Natural killer cell (primary cell): ENCODE results near the gene ZGPAT. TPM values are rescaled to one million over a fixed set of nuclear protein-coding genes. Genes with fewer than 3 reads are reported as not detected.

ENCODE experiments used
- ATAC-seq, 3 donors: fragments of 150-1000 bp in 2 of 3; fragments of 200-7000 bp in 1 of 3; cut with Tn5 transposase; 1 replicate in 1 of 3; 2 replicates in 2 of 3; pipeline ENCODE4 v1.10.0; 2021; ENCODE audit warnings: mild to moderate bottlenecking in 2 of 3, moderate library complexity in 2 of 3
- DNase-seq, 2 donors: peaks; one replicate each; pipeline versions ENCODE4 v3.0.0 to v3.0.0-alpha.2; 2013 to 2021; ENCODE audit warnings: mixed read lengths in 1 of 2
- H3K27ac ChIP-seq: one replicate; pipeline ENCODE4 v1.5.1; 2013; ENCODE audit warnings: mild to moderate bottlenecking, low read length
- H3K27me3 ChIP-seq: one replicate; pipeline ENCODE4 v1.6.1; 2013; ENCODE audit warnings: low read length; ENCODE audit not compliant: control insufficient read depth, insufficient read depth
- H3K36me3 ChIP-seq: one replicate; pipeline ENCODE4 v1.6.1; 2013; ENCODE audit warnings: low read length; ENCODE audit not compliant: control insufficient read depth, insufficient read depth
- H3K4me1 ChIP-seq: one replicate; pipeline ENCODE4 v1.6.1; 2013; ENCODE audit warnings: low read length; ENCODE audit not compliant: control insufficient read depth, insufficient read depth
- H3K4me3 ChIP-seq: one replicate; pipeline ENCODE4 v1.5.1; 2013; ENCODE audit warnings: low read length
- H3K9me3 ChIP-seq: one replicate; pipeline ENCODE4 v1.6.1; 2013; ENCODE audit warnings: low read length; ENCODE audit not compliant: control insufficient read depth, insufficient read depth
- H3K27ac Mint-ChIP-seq, 2 donors: one replicate each; pipeline ENCODE4 v1.8.0; 2022; ENCODE audit warnings: mild to moderate bottlenecking in 2 of 2, mixed read lengths in 2 of 2, moderate library complexity in 1 of 2
- H3K27me3 Mint-ChIP-seq, 2 donors: one replicate each; pipeline ENCODE4 v1.8.0; 2022; ENCODE audit warnings: low read depth in 2 of 2, mixed read lengths in 2 of 2
- H3K36me3 Mint-ChIP-seq: one replicate; pipeline ENCODE4 v1.8.0; 2022; ENCODE audit warnings: mixed read lengths
- H3K4me1 Mint-ChIP-seq, 2 donors: one replicate each; pipeline ENCODE4 v1.8.0; 2022; ENCODE audit warnings: mixed read lengths in 2 of 2
- H3K4me3 Mint-ChIP-seq: one replicate; pipeline ENCODE4 v1.8.0; 2022; ENCODE audit warnings: mild to moderate bottlenecking, moderate library complexity, mixed read lengths
- H3K9me3 Mint-ChIP-seq, 2 donors: one replicate each; pipeline ENCODE4 v1.8.0; 2022; ENCODE audit warnings: mixed read lengths in 2 of 2
- WGBS: methylation state at CpG from one replicate; pipeline ENCODE4 v1.1.7; 2013; ENCODE audit warnings: missing lambda C conversion rate; ENCODE audit not compliant: insufficient coverage; 5-methylcytosine and 5-hydroxymethylcytosine counted together
- intact Hi-C: fragments of 100-400 bp; cut with micrococcal nuclease; formaldehyde crosslinking; loops from one replicate; pipeline ENCODE4 v1.14.2; 2022
- total RNA-seq, 4 donors: library from RNA; stranded (reverse); fragments of 120-200 nt in 1 of 4; gene quantifications; one replicate each; pipeline versions ENCODE4 v1.2.3 to v1.2.4, GENCODE V29; 2013 to 2022
- TF ChIP-seq, protein P1 (sequence below): fragments of 200-600 bp; IDR thresholded peaks from one replicate; pipeline ENCODE4 v1.8.0; 2022; ENCODE audit warnings: antibody characterized with exemption

Gene ZGPAT
- total RNA-seq, 3 donors from 2014 or later (not counting 1 experiment from before 2014, with no cell fraction given), result 39.3 to 47.7 (median 46.1) TPM

DNA sequence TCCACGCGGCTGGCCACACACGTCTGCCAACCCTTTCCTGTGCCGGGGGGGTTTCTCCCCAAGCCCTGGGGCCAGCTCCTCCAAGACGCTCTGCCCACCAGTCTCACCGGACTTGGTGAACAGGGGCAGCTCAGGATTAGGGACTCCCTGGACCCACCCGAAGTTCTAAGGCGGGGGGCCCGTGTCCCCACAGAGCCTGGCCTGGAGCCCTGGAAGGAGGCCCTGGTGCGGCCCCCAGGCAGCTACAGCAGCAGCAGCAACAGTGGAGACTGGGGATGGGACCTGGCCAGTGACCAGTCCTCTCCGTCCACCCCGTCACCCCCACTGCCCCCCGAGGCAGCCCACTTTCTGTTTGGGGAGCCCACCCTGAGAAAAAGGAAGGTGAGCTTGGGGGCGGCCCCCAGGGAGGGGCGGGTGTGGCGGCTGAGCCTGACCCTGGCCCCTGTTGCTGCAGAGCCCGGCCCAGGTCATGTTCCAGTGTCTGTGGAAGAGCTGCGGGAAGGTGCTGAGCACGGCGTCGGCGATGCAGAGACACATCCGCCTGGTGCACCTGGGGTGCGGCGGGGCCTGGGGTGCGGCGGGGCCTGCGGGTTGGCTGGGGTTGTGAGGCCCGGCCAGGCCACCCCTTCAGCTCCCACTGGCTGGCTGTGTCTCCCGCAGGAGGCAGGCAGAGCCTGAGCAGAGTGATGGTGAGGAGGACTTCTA is 34.0 kb downstream of the ZGPAT start:
- Mint-ChIP-seq H3K4me3 (peak overlapping the region; percentile 37), H3K36me3 (no peaks in the 10 kb centered on the region), H3K4me1 (peaks cover 0 to 19% of the 10 kb centered on the region in 2 donors), H3K27me3 (no peaks in the 10 kb centered on the region), H3K27ac (no peak overlapping the region), H3K9me3 (no peaks in the 10 kb centered on the region)
- H3K4me3 ChIP-seq, result no peak overlapping the region
- 97% methylated on average over 30 of the region's 30 CpGs for WGBS
- TF ChIP-seq, protein P1, sequence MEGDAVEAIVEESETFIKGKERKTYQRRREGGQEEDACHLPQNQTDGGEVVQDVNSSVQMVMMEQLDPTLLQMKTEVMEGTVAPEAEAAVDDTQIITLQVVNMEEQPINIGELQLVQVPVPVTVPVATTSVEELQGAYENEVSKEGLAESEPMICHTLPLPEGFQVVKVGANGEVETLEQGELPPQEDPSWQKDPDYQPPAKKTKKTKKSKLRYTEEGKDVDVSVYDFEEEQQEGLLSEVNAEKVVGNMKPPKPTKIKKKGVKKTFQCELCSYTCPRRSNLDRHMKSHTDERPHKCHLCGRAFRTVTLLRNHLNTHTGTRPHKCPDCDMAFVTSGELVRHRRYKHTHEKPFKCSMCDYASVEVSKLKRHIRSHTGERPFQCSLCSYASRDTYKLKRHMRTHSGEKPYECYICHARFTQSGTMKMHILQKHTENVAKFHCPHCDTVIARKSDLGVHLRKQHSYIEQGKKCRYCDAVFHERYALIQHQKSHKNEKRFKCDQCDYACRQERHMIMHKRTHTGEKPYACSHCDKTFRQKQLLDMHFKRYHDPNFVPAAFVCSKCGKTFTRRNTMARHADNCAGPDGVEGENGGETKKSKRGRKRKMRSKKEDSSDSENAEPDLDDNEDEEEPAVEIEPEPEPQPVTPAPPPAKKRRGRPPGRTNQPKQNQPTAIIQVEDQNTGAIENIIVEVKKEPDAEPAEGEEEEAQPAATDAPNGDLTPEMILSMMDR, result no peak
- intact Hi-C loops, result loop anchor here (5.0 kb wide), 1 partner anchor 35 kb away; the partner anchor contains the start of genes ARFRP1 and ZGPAT
- no peaks in the 10 kb centered on the region for H3K27me3 ChIP-seq
- ATAC-seq (no peak), DNase-seq (no peak)
- peaks cover 12% of the 10 kb centered on the region for H3K36me3 ChIP-seq
- H3K27ac ChIP-seq, result no peak overlapping the region
- H3K9me3 ChIP-seq, result no peaks in the 10 kb centered on the region
- peaks cover 36% of the 10 kb centered on the region for H3K4me1 ChIP-seq

DNA sequence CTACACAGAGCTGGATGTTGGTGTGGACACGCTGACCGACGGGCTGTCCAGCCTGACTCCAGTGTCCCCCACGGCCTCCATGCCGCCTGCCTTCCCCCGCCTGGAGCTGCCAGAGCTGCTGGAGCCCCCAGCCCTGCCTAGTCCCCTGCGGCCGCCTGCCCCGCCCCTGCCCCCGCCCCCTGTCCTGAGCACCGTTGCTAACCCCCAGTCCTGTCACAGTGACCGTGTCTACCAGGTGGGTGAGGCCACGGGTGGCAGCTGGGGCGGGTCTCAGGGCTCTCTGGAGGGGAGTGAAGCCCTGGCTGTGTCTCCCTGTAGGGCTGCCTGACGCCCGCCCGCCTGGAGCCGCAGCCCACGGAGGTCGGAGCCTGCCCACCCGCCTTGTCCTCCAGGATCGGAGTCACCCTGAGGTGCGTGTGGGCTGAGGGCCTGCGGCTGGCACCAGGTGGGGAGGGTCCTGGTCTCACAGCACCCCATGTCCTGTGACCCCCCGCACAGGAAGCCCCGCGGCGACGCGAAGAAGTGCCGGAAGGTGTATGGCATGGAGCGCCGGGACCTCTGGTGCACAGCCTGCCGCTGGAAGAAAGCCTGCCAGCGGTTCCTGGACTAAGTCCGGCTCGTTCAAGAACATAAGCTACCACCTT is 34.7 kb downstream of the ZGPAT start:
- H3K36me3 ChIP-seq, result peaks cover 12% of the 10 kb centered on the region

DNA sequence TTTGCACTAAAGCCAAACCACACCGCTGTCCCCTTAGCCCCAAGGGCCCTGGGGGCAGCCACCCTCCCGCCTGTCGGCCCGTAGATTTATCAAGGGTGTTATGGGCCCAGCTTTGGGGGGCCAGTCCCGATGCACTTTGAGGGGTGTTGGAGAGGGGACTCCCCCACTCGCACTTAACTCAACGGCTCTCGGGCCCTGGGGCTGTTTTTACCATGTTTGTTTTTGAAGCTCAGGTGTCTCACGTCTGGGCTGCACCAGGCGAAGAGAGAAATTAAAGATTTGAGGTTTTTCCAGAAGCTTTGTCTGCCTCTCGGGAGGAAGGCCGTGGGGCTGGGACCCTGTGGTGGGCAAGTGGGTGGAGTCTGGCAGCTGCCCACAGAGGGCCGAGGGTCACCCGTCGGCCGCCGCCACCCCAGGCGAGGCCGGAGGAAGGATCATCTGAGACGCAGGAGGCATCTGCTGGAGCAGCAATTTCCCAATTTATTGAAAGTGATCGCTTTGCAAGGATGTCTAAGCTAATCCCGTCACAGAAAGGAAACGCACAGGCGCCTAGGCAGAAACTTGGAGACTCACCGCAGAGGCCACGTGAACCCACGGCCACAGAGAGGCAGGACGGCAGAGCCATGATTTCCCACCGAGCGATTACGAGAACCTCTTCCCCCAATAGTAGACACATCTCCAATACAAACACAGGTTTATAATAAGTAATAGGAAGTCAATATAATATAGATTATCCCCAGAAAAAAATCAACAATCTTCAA is 35.6 kb downstream of the ZGPAT start:
- WGBS, result 95% methylated on average over 27 of the region's 31 CpGs
- H3K4me3 Mint-ChIP-seq, result peak overlapping the region; percentile 67

More for the DNA sequence above, 34.7 kb downstream of the ZGPAT start:
- ATAC-seq (no peak), DNase-seq (no peak)
- 97% methylated on average over 37 of the region's 37 CpGs for WGBS
- intact Hi-C loops, result loop anchor here (5.0 kb wide), 1 partner anchor 35 kb away; the partner anchor contains the start of genes ARFRP1 and ZGPAT
- no peaks in the 10 kb centered on the region for H3K27me3 Mint-ChIP-seq
- no peaks in the 10 kb centered on the region for H3K27me3 ChIP-seq
- no peaks in the 10 kb centered on the region for H3K36me3 Mint-ChIP-seq
- H3K9me3 Mint-ChIP-seq, result no peaks in the 10 kb centered on the region
- no peak overlapping the region for H3K27ac Mint-ChIP-seq
- no peak overlapping the region for H3K4me3 ChIP-seq
- peaks cover 30% of the 10 kb centered on the region for H3K4me1 ChIP-seq
- no peak overlapping the region for H3K27ac ChIP-seq
- H3K4me1 Mint-ChIP-seq, result peaks cover 0 to 13% of the 10 kb centered on the region in 2 donors
- TF ChIP-seq, protein P1, result no peak
- H3K9me3 ChIP-seq, result no peaks in the 10 kb centered on the region
- H3K4me3 Mint-ChIP-seq, result no peak overlapping the region

More for the DNA sequence above, 35.6 kb downstream of the ZGPAT start:
- no peaks in the 10 kb centered on the region for H3K9me3 Mint-ChIP-seq
- Histone ChIP-seq H3K27me3 (no peaks in the 10 kb centered on the region), H3K27ac (no peak overlapping the region), H3K4me3 (no peak overlapping the region), H3K36me3 (peaks cover 12% of the 10 kb centered on the region), H3K9me3 (no peaks in the 10 kb centered on the region), H3K4me1 (peaks cover 23% of the 10 kb centered on the region)
- H3K36me3 Mint-ChIP-seq, result no peaks in the 10 kb centered on the region
- H3K27ac Mint-ChIP-seq, result no peak overlapping the region
- peaks cover 0 to 12% of the 10 kb centered on the region in 2 donors for H3K4me1 Mint-ChIP-seq
- no peak for DNase-seq
- intact Hi-C loops, result loop anchor here (5.0 kb wide), 1 partner anchor 36 kb away; the partner anchor contains the start of genes ARFRP1 and ZGPAT
- TF ChIP-seq, protein P1, result no peak
- no peak for ATAC-seq
- no peaks in the 10 kb centered on the region for H3K27me3 Mint-ChIP-seq
